Right lobe of liver (tissue), 4 donors: ENCODE results near the gene AKAP12.

ENCODE experiments used
- POLR2A ChIP-seq: fragments of 450-650 bp; IDR thresholded peaks from one replicate; pipeline ENCODE4 v1.6.1; 2017; ENCODE audit warnings: antibody characterized with exemption, mild to moderate bottlenecking
- TF ChIP-seq, protein P1 (sequence below), 4 donors: fragments of 200-600 bp in 3 of 4; fragments of 450-650 bp in 1 of 4; IDR thresholded peaks; one replicate each; pipeline versions ENCODE4 v1.5.1 to v1.8.0; 2016 to 2022; ENCODE audit warnings: antibody characterized with exemption in 4 of 4, mild to moderate bottlenecking in 2 of 4
- donor health status: DM: no; HTN: no; CAD: no.
- donor health status: DM: no; HTN: no; CAD: no.
- donor health status: DM: no; HTN: yes; CAD: no.

DNA sequence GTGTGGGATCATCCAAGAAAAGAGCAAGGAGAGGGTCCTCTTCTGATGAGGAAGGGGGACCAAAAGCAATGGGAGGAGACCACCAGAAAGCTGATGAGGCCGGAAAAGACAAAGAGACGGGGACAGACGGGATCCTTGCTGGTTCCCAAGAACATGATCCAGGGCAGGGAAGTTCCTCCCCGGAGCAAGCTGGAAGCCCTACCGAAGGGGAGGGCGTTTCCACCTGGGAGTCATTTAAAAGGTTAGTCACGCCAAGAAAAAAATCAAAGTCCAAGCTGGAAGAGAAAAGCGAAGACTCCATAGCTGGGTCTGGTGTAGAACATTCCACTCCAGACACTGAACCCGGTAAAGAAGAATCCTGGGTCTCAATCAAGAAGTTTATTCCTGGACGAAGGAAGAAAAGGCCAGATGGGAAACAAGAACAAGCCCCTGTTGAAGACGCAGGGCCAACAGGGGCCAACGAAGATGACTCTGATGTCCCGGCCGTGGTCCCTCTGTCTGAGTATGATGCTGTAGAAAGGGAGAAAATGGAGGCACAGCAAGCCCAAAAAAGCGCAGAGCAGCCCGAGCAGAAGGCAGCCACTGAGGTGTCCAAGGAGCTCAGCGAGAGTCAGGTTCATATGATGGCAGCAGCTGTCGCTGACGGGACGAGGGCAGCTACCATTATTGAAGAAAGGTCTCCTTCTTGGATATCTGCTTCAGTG, 110.8 kb downstream of the AKAP12 start:
- TF ChIP-seq, protein P1, sequence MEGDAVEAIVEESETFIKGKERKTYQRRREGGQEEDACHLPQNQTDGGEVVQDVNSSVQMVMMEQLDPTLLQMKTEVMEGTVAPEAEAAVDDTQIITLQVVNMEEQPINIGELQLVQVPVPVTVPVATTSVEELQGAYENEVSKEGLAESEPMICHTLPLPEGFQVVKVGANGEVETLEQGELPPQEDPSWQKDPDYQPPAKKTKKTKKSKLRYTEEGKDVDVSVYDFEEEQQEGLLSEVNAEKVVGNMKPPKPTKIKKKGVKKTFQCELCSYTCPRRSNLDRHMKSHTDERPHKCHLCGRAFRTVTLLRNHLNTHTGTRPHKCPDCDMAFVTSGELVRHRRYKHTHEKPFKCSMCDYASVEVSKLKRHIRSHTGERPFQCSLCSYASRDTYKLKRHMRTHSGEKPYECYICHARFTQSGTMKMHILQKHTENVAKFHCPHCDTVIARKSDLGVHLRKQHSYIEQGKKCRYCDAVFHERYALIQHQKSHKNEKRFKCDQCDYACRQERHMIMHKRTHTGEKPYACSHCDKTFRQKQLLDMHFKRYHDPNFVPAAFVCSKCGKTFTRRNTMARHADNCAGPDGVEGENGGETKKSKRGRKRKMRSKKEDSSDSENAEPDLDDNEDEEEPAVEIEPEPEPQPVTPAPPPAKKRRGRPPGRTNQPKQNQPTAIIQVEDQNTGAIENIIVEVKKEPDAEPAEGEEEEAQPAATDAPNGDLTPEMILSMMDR (IDR thresholded peaks at IDR 0.05): no peak
- TF ChIP-seq POLR2A: no peak
